Activated naive CD8-positive, alpha-beta T cell (primary cell): Measurements from ENCODE around the gene IGSF8.

Experiments used
- H3K27ac Mint-ChIP-seq: one replicate; pipeline ENCODE4 v1.8.0; 2021; ENCODE audit warnings: mixed read lengths
- H3K27me3 Mint-ChIP-seq: one replicate; pipeline ENCODE4 v1.8.0; 2021; ENCODE audit warnings: mixed read lengths
- H3K36me3 Mint-ChIP-seq: one replicate; pipeline ENCODE4 v1.8.0; 2021; ENCODE audit warnings: mixed read lengths
- H3K4me1 Mint-ChIP-seq: one replicate; pipeline ENCODE4 v1.8.0; 2021; ENCODE audit warnings: low read depth, mixed read lengths
- H3K4me3 Mint-ChIP-seq: one replicate; pipeline ENCODE4 v1.8.0; 2021; ENCODE audit warnings: mild to moderate bottlenecking, mixed read lengths
- H3K9me3 Mint-ChIP-seq: one replicate; pipeline ENCODE4 v1.8.0; 2021; ENCODE audit warnings: low read depth, mixed read lengths

Gene IGSF8

DNA sequence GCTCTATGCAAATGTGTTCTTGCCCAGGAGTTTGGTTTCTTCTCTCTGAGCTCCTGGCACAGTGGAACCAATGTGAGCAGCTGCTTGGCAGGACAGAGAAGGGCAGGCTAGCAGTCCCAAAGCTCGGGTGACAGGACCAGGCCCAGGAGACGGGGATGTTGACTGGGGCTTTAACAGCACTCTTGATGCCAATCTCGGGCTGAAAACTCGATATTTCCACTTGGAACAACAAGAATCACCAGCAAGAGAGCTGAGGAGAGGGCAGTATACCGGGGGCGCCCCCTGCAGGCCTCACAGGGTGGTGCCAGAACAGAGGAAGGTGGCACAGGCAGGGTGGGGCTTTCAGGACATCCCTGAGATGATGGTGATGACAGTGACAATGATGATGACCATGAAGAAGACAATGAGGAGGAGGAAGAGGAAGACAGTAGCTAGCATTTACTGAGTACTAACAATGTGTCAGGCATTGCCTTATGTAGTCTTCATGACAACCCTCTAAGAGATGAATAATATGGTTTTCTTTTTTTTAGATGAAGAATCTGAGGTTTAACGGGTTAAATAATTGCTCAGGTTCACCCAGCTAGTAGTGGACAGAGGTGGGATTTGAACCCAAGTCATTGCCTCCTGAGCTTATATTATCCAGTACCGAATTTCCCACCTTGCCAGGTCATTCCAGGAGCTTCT, 19.8 kb downstream of the IGSF8 start:
- Mint-ChIP-seq H3K4me3 (no peak overlapping the region), H3K27ac (no peak overlapping the region), H3K4me1 (peaks cover 1% of the 10 kb centered on the region), H3K36me3 (no peaks in the 10 kb centered on the region), H3K27me3 (peaks cover 45% of the 10 kb centered on the region), H3K9me3 (no peaks in the 10 kb centered on the region)

DNA sequence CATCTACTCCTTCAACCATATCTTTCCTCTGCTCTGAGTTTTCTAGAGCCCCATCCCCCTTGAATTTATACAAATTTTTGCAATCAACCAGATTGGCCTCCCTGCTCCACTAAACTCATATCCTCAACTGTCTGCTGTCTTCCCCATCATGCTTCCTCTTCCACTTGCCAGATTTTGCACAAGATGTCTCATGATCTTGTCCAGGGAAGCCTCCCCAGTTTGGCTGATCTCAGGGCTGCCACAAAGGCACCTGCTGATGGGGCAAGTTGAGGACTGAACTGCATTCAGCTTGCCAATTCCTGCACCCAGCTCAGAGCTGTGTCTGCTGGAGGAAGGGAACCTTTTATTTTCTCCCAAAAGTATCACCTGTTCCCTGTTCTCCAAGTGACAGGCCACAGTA, 20.9 kb downstream of the IGSF8 start:
- peaks cover 50% of the 10 kb centered on the region for H3K27me3 Mint-ChIP-seq
- H3K9me3 Mint-ChIP-seq, result no peaks in the 10 kb centered on the region
- no peak overlapping the region for H3K27ac Mint-ChIP-seq
- peaks cover 1% of the 10 kb centered on the region for H3K4me1 Mint-ChIP-seq
- no peak overlapping the region for H3K4me3 Mint-ChIP-seq
- no peaks in the 10 kb centered on the region for H3K36me3 Mint-ChIP-seq

DNA sequence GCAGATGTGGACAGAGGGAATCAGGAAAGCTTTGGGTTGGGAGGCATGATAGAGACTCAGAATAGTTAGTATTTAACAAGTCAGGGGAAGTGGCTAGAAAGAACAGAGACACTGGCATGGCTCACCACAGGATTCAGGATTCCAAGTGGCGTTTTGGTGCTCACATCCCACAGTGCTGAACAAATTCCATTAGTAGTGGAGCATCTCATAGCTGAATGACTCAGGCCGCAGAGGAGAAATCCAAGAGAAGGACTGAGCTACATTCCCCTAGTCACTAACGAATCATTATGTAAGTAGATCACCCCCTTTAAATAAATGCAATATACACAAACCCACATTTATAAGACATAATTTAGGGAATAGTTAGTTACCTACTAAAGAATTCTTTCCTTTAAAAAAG, 22.1 kb downstream of the IGSF8 start:
- H3K36me3 Mint-ChIP-seq, result no peaks in the 10 kb centered on the region
- no peak overlapping the region for H3K27ac Mint-ChIP-seq
- H3K27me3 Mint-ChIP-seq, result peaks cover 54% of the 10 kb centered on the region
- no peaks in the 10 kb centered on the region for H3K9me3 Mint-ChIP-seq
- H3K4me3 Mint-ChIP-seq, result no peak overlapping the region
- peaks cover 1% of the 10 kb centered on the region for H3K4me1 Mint-ChIP-seq

DNA sequence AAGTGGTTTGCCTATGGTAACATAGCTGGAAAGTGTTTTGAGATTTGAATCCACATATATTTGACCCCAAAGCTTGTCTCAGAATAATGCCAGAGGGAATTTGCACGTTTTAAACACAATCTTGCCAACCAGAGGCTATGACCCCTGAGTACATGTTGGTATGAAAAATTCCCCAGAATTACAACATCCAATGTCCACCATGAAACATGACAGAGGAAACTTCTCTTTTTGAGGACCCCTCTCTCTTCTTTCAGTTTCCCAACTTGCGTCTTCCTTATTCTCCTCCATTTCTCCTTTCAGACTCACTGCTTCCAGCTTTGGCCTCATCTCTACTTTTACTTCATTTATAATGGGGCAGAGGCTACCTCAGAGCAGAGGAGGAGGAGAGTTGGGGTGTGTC, 22.6 kb downstream of the IGSF8 start:
- Mint-ChIP-seq H3K4me3 (no peak overlapping the region), H3K9me3 (no peaks in the 10 kb centered on the region), H3K4me1 (peaks cover 2% of the 10 kb centered on the region), H3K27ac (no peak overlapping the region), H3K36me3 (no peaks in the 10 kb centered on the region), H3K27me3 (peaks cover 51% of the 10 kb centered on the region)

DNA sequence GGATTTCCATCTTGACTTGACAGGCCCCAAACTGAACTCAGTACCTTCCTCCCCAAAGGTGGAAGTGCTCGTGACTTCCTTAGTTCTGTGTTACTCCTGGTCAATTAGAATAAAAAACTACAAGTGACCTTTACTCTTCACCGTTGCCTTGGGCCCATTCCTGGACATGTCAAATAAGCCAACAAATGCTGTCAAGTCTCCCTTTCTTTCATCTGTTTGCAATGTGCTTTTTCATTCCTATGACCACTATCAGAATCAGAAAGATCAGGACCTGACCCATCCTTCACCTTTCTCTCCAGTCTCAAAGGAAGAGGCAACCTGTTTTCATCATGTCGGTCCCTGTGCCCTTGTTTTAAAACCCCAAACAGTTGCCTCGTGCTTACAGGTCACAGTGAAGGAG, 23.6 kb downstream of the IGSF8 start:
- Mint-ChIP-seq H3K4me3 (no peak overlapping the region), H3K27ac (no peak overlapping the region), H3K36me3 (no peaks in the 10 kb centered on the region), H3K27me3 (peaks cover 41% of the 10 kb centered on the region), H3K4me1 (peaks cover 8% of the 10 kb centered on the region), H3K9me3 (no peaks in the 10 kb centered on the region)

DNA sequence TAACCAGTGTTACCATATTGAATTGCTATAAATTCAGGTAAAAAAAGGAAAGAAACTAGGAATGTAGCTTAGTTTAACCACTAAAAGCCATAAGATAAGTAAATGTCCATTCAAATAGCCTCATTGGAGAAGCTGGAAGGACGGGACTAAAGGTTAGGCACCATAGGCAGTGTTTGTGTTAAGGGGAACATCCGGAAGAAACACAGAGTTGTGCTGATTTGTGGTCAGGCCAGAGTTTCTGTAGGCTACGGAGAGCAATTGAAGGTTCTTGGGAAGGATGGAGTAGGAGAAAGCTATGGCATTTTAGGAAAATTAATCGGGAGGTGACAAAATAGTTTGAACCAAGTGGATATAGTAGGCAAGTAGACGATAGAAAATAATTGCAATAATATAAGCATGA, 27.1 kb downstream of the IGSF8 start:
- no peaks in the 10 kb centered on the region for H3K9me3 Mint-ChIP-seq
- H3K27ac Mint-ChIP-seq, result no peak overlapping the region
- peak overlapping the region; percentile 22 for H3K4me3 Mint-ChIP-seq
- peaks cover 7% of the 10 kb centered on the region for H3K4me1 Mint-ChIP-seq
- H3K27me3 Mint-ChIP-seq, result peaks cover 24% of the 10 kb centered on the region
- H3K36me3 Mint-ChIP-seq, result no peaks in the 10 kb centered on the region

DNA sequence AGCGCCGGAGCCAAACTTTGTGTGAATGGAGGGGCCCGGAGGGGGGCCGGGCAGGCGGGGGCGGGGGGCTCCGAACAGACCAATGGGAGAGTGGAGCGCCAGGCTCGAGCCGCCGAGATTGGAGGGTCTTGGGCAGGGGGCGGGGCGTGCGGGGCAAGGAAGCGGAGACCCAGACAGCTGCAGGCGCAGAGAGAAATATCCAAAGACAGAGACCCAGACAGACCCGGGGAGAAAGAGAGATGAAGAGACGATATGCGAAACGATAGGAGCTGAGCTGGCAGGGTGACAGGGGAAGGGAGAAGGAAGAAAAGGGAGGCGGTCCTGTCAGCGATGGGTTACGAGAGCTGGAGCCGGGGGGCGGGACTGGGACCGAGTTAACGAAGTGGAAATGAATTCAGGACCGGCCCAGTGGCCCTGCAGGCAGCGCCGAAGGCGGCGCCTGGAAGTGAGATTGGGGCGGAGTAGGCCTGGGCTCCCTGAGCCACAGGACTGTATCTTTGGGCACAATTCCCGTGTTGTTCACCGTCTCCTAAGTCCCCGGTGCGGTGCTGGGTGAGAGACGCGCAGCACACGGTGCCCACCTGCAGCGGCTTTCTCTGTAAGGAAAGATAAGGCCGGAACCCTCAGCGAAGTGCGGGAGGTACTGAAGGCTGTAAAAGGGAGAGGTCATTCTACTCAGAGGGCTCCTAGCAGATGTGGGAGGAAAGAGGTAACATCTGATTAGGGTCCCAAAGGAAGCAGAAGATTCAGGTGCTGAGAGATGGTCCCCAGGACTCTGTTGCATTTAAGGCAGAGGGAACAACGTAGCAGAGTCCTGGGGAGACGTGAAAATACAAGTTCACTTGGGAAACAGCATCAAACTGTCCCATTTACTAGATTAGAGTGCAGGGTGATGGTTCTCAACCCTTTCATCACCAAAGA, 27.9 kb downstream of the IGSF8 start:
- Mint-ChIP-seq H3K4me1 (peaks cover 7% of the 10 kb centered on the region), H3K9me3 (no peaks in the 10 kb centered on the region), H3K27ac (no peak overlapping the region), H3K4me3 (peak overlapping the region; percentile 92), H3K36me3 (no peaks in the 10 kb centered on the region), H3K27me3 (peaks cover 19% of the 10 kb centered on the region)

DNA sequence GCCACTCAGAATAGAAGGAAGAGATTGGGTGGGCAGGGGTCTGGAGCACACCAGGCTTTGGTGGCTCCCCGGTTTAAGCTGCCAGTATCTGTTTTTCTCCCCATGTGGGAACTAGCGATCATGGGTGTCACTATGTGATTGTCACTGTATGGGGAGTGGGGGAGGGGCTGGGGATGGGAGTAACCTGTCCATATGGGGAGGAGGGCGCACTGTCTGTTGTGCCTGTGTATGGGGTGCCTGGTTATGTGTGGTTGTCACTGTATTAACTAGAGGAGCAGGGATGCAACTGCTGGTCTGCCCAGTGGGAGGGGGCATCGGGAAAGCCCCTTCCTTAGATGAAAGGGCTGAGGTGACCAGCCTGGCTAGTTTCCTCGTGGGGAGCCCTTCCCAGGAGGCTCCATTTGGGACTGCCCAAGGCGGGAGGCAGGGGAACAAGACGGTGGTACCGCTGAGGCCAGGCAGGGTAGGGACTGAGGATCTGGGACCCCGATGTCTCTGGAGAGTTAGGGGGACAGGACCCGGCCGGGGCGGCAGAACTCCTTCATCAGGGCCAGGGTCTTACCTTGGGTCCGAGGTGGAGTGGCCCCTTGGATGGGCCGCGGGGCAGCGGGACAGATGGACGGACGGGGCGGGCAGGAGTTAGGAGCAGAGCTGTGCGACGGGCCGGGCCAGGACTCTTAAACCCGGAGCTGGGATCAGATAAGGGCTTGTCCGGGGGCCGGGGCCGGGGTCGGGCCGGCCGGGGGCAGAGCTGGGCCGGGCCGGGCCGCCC, 28.8 kb downstream of the IGSF8 start, which contains the start of gene KCNJ10:
Gene KCNJ10 (minus strand): TSS at position 701 of the 772 bp plus-strand sequence. CDS start 27,628 bp downstream, outside the sequence.
- H3K4me1 Mint-ChIP-seq, result peaks cover 7% of the 10 kb centered on the region
- H3K27ac Mint-ChIP-seq, result no peak within 1 kb of the TSS
- H3K36me3 Mint-ChIP-seq, result no peaks in the 10 kb centered on the region
- peaks cover 16% of the 10 kb centered on the region for H3K27me3 Mint-ChIP-seq
- no peaks in the 10 kb centered on the region for H3K9me3 Mint-ChIP-seq
- H3K4me3 Mint-ChIP-seq, result peak within 1 kb of the TSS; percentile 92

DNA sequence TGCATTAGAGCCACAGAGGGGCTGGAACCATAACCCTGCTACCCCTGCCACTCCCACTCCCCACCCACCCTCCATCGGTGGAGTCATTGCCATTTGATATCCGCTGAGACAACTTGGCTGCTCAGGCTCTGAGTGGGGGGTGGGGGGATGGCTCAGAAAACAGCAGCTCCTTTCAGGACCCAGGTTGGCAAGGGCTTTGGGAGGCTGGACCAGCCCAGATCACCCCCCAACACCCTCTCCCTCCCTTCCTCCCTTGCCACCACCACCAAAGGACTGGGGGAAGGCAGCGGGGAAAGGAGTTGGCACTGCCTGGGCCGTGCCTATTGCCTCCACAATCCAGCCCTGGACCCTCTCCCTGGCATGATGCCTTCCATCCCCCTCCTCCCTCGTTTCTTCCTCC, 30.2 kb downstream of the IGSF8 start:
- no peaks in the 10 kb centered on the region for H3K36me3 Mint-ChIP-seq
- no peaks in the 10 kb centered on the region for H3K9me3 Mint-ChIP-seq
- H3K27me3 Mint-ChIP-seq, result peaks cover 11% of the 10 kb centered on the region
- H3K4me3 Mint-ChIP-seq, result no peak overlapping the region
- H3K27ac Mint-ChIP-seq, result no peak overlapping the region
- H3K4me1 Mint-ChIP-seq, result peaks cover 7% of the 10 kb centered on the region

DNA sequence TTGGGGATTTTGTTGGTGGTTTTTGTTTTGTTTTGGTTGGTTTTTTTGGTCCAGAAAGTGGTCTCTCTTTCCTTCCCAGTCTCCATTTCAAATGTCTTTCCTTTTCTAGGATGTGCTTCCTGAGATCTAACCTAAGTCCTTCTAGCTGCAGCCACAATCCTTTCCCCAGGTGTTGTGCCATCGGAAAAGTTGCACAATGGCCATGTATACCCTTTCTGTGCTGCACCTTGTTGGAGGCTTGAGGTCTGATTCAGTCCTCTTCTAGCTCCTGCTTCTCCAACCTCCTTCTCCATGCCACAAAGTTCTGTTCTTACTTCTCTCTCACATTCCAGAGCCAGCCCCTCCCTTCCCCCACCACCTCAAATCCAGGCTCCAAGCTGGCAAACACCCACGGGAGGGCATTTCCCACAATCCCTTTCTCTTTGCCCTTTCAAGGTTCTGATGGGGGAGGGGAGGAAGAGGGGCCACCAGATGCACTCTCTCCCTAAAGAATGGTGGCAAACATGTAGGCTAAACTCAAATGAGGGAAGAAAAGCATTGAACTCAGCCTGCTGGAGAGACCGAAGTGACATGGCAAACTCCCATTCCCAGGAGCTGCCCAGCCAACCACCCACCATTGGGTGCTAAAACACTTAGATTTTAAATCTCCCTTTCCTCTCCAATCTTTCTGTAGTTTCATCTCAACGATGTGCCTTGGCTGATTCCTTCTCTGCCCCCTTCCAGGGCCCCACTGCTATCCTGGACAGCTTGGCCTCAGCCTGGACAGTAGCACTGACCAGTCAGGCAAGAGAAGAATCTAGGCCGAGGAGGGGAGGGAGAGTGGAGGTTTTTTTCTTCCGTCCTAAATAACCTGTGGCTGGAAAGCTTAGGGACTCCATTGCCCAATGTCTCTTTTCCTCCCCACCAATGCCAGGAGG, 31.3 kb downstream of the IGSF8 start:
- H3K4me3 Mint-ChIP-seq, result no peak overlapping the region
- H3K4me1 Mint-ChIP-seq, result peaks cover 7% of the 10 kb centered on the region
- H3K36me3 Mint-ChIP-seq, result no peaks in the 10 kb centered on the region
- peaks cover 9% of the 10 kb centered on the region for H3K27me3 Mint-ChIP-seq
- no peak overlapping the region for H3K27ac Mint-ChIP-seq
- H3K9me3 Mint-ChIP-seq, result no peaks in the 10 kb centered on the region

DNA sequence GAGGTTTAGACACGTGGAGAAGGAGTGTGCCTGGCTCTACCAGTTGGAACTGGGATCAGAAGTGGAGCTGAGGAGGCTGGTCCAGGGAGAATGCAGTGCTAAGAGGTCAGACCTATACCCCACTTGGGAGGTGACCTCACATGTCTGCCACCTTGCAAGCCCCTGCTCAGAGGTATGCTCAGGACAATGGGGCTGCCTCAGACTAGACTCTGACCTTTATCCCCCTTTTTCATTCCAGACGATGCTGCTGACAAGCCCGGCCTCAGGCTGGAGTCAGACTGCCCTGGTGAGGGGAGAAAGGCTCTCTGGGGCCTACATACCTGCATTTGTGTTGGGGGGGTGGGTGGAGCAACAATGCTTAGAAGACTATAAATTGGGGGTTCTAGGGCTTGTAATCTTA, 33.7 kb downstream of the IGSF8 start:
- Mint-ChIP-seq H3K9me3 (no peaks in the 10 kb centered on the region), H3K27ac (no peak overlapping the region), H3K36me3 (no peaks in the 10 kb centered on the region), H3K27me3 (peaks cover 2% of the 10 kb centered on the region), H3K4me3 (no peak overlapping the region), H3K4me1 (no peaks in the 10 kb centered on the region)

DNA sequence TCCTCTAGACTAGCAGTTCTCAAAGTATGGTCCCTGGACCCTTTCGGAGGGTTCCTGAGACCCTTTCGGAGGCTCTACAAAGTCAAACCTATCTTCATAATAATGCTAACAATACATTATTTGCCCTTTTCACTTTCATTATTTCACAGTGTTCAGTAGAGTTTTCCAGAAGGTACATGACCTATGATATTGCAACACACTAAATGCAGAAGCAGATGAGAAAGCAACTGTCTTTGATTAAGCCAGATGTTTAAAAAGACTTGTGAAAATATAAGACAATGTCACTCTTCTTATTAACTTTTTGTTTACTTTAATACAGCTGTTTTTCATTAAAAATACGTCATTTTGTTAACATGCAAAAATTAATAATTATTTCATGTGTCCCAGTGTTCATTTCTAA, 34.3 kb downstream of the IGSF8 start:
- Mint-ChIP-seq H3K36me3 (no peaks in the 10 kb centered on the region), H3K4me3 (no peak overlapping the region), H3K9me3 (no peaks in the 10 kb centered on the region), H3K27me3 (peaks cover 5% of the 10 kb centered on the region), H3K4me1 (no peaks in the 10 kb centered on the region), H3K27ac (no peak overlapping the region)

DNA sequence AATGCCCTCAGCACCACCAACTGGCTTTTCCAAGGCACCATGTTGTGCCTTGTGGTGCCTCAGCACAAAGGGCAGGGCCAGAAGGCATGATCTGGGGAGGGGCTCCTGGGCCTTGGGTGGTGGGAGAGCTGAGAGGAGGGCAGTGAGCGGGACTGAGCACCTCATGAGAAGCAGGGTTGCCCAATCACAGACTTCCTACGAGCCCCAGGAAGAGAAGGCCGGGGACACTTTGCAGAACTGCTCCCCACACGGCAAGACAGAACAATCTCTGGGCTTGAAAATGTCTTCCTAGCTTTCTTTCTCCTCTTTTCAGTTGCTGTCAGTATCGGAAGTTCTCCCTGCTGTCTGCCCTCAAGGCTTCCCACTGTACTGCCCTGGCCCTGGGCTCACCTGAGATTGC, 35.2 kb downstream of the IGSF8 start:
- Mint-ChIP-seq H3K36me3 (no peaks in the 10 kb centered on the region), H3K9me3 (no peaks in the 10 kb centered on the region), H3K27ac (no peak overlapping the region), H3K27me3 (peaks cover 6% of the 10 kb centered on the region), H3K4me1 (no peaks in the 10 kb centered on the region), H3K4me3 (no peak overlapping the region)

DNA sequence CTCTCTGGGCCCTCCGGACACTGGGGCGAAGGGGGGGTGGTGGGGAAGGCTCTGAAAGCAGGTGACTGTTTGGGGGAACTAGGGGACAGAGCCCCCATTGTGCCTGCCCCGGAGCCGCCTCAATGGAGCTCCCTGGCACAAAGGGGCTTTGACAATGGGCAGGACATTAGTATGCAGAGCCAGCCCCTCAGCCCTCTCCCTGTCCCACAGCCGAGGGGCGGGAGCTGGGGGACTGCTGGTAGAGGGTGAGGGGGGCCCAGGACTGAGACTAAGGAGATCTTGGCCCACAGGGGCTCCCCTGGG, 36.2 kb downstream of the IGSF8 start:
- H3K4me3 Mint-ChIP-seq, result no peak overlapping the region
- peaks cover 7% of the 10 kb centered on the region for H3K27me3 Mint-ChIP-seq
- no peaks in the 10 kb centered on the region for H3K36me3 Mint-ChIP-seq
- H3K27ac Mint-ChIP-seq, result no peak overlapping the region
- no peaks in the 10 kb centered on the region for H3K9me3 Mint-ChIP-seq
- no peaks in the 10 kb centered on the region for H3K4me1 Mint-ChIP-seq
